Measurements from ENCODE around the gene MS4A3. TPM values are rescaled to one million over a fixed set of nuclear protein-coding genes. Genes with fewer than 3 reads are reported as not detected.
"Not testable (repeated sequence)": the region's sequence is repeated elsewhere in the genome, so short reads cannot be mapped to it uniquely, and the experiment has no call there.

MS4A3 gene
- polyA plus RNA-seq (ENCODE audit: insufficient read length in 3 of 3) = 1 to 10 TPM in 1 of 3 donors, under 1 TPM in 2; 0.77 to 1.1 (median 0.99) TPM
- long read RNA-seq, donor 1, partial matches to known transcripts = 0 of 1 reads
- long read RNA-seq, donor 1, other reads (novel, unspliced or antisense) = 0 of 1 reads
- long read RNA-seq, donor 2 = 0 reads
- long read RNA-seq, donor 3 = 0 reads
- long read RNA-seq, donor 4 = 0 reads
- long read RNA-seq, donor 5 = 0 reads
- long read RNA-seq, donor 6 = 0 reads
- long read RNA-seq, donor 7 = 0 reads
- long read RNA-seq, donor 8 = 0 reads
- long read RNA-seq, donor 9 = 0 reads
- long read RNA-seq, donor 10 = 0 reads
- long read RNA-seq, donor 11, partial matches to known transcripts = 0 of 1 reads
- long read RNA-seq, donor 11, other reads (novel, unspliced or antisense) = 0 of 1 reads
- long read RNA-seq, donor 12, partial matches to known transcripts = 0 of 1 reads
- long read RNA-seq, donor 12, other reads (novel, unspliced or antisense) = 0 of 1 reads
- long read RNA-seq, donor 13 = 0 reads
- long read RNA-seq, donor 14 = 0 reads
- long read RNA-seq, donor 15 = 0 reads
- long read RNA-seq, donor 16 = 0 reads

GRCh38 chr11:60056349-60056969 lies at the start of gene MS4A3:
TSS of gene MS4A3 (plus strand) at chr11:60056665. CDS start at chr11:60061161, 4,496 bp downstream.
- DNase-seq = no peak

- no peak for DNase-seq
These were observed 39.6 kb upstream of the MS4A3 start, which contains the start of gene OOSP4B for GRCh38 chr11:60016881-60017280. TSS of gene OOSP4B (plus strand) at chr11:60017181.

GRCh38 chr11:60018058-60018457 lies 38.4 kb upstream of the MS4A3 start:
- DNase-seq = no peak

GRCh38 chr11:60020376-60020775 lies 36.1 kb upstream of the MS4A3 start:
- not testable (repeated sequence) for DNase-seq

- no peak for DNase-seq
These were observed 27.3 kb upstream of the MS4A3 start for GRCh38 chr11:60029015-60029632.

GRCh38 chr11:60040109-60040508 lies 16.4 kb upstream of the MS4A3 start, which contains the start of gene OOSP2:
TSS of gene OOSP2 (plus strand) at chr11:60040409. CDS start at chr11:60040460, 51 bp downstream.
- DNase-seq = no peak

- DNase-seq = not testable (repeated sequence)
These were observed 6.0 kb upstream of the MS4A3 start for GRCh38 chr11:60050422-60050821.

GRCh38 chr11:60050839-60051238 lies 5.6 kb upstream of the MS4A3 start:
- DNase-seq = not testable (repeated sequence)

- DNase-seq = no peak
These were observed 2.6 kb downstream of the MS4A3 start for GRCh38 chr11:60059052-60059451.

GRCh38 chr11:60059521-60060240 lies 3.2 kb downstream of the MS4A3 start:
- DNase-seq = no peak

GRCh38 chr11:60064111-60064510 lies 7.6 kb downstream of the MS4A3 start:
- no peak for DNase-seq

- no peak for DNase-seq
These were observed 9.3 kb downstream of the MS4A3 start for GRCh38 chr11:60065801-60066200.

- no peak for DNase-seq
These were observed 13.0 kb downstream of the MS4A3 start for GRCh38 chr11:60069450-60069849.

GRCh38 chr11:60071644-60072043 lies 15.2 kb downstream of the MS4A3 start:
- not testable (repeated sequence) for DNase-seq

- no peak for DNase-seq
These were observed 20.9 kb downstream of the MS4A3 start for GRCh38 chr11:60077216-60077817.

GRCh38 chr11:60077981-60078380 lies 21.5 kb downstream of the MS4A3 start:
- no peak for DNase-seq

GRCh38 chr11:60078745-60079144 lies 22.3 kb downstream of the MS4A3 start:
- DNase-seq = no peak

- DNase-seq = no peak
These were observed 24.1 kb downstream of the MS4A3 start for GRCh38 chr11:60080535-60080934.

- no peak for DNase-seq
These were observed 28.3 kb downstream of the MS4A3 start for GRCh38 chr11:60084631-60085273.

GRCh38 chr11:60085909-60086308 lies 29.4 kb downstream of the MS4A3 start:
- DNase-seq = no peak

- DNase-seq = no peak
These were observed 30.8 kb downstream of the MS4A3 start for GRCh38 chr11:60087239-60087638.
